HG03354 (cell line): ENCODE data around the gene NDC80.
"Not testable (repeated sequence)": the region's sequence is repeated elsewhere in the genome, so short reads cannot be mapped to it uniquely, and the experiment has no call there.

Source experiments
- ATAC-seq: cut with Tn5 transposase; IDR thresholded peaks from one replicate; pipeline ENCODE4 v1.9.1; 2021; ENCODE audit warnings: mild to moderate bottlenecking; ENCODE audit not compliant: unreplicated experiment, poor library complexity, severe bottlenecking

The NDC80 gene

GRCh38 chr18:2660849-2661248 lies 89.5 kb downstream of the NDC80 start:
- not testable (repeated sequence) for ATAC-seq

- ATAC-seq: not testable (repeated sequence)
Observed at GRCh38 chr18:2662288-2662687, 90.9 kb downstream of the NDC80 start.

- ATAC-seq: no peak
Observed at GRCh38 chr18:2662990-2663389, 91.6 kb downstream of the NDC80 start.
